Hepatocyte (in vitro differentiated cells): ENCODE data around the gene STT3B.

Experiments
- EZH2 ChIP-seq: fragments of 200-600 bp; sonication (generic); IDR thresholded peaks from 2 replicates; pipeline ENCODE4 v1.6.1; 2016; ENCODE audit warnings: antibody characterized with exemption, mild to moderate bottlenecking, borderline replicate concordance
- EZH2phosphoT487 ChIP-seq: fragments of 200-600 bp; sonication (generic); IDR thresholded peaks from one replicate; pipeline ENCODE4 v1.6.1; 2018; ENCODE audit warnings: antibody characterized with exemption, mild to moderate bottlenecking, low read depth, moderate library complexity; ENCODE audit not compliant: unreplicated experiment, severe bottlenecking
- TF ChIP-seq, protein P1 (sequence below): fragments of 200-600 bp; sonication (generic); IDR thresholded peaks from 2 replicates; pipeline ENCODE4 v1.5.1; 2016; ENCODE audit warnings: antibody characterized with exemption, mild to moderate bottlenecking; ENCODE audit not compliant: poor library complexity

- TF ChIP-seq, protein P1, sequence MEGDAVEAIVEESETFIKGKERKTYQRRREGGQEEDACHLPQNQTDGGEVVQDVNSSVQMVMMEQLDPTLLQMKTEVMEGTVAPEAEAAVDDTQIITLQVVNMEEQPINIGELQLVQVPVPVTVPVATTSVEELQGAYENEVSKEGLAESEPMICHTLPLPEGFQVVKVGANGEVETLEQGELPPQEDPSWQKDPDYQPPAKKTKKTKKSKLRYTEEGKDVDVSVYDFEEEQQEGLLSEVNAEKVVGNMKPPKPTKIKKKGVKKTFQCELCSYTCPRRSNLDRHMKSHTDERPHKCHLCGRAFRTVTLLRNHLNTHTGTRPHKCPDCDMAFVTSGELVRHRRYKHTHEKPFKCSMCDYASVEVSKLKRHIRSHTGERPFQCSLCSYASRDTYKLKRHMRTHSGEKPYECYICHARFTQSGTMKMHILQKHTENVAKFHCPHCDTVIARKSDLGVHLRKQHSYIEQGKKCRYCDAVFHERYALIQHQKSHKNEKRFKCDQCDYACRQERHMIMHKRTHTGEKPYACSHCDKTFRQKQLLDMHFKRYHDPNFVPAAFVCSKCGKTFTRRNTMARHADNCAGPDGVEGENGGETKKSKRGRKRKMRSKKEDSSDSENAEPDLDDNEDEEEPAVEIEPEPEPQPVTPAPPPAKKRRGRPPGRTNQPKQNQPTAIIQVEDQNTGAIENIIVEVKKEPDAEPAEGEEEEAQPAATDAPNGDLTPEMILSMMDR = no peak
- TF ChIP-seq EZH2phosphoT487 (no peak), EZH2 (no peak)
Observed at GRCh38 chr3:31616711-31617110, 84.0 kb downstream of the STT3B start.
